ENCODE results near the gene HEXIM1.

DNA sequence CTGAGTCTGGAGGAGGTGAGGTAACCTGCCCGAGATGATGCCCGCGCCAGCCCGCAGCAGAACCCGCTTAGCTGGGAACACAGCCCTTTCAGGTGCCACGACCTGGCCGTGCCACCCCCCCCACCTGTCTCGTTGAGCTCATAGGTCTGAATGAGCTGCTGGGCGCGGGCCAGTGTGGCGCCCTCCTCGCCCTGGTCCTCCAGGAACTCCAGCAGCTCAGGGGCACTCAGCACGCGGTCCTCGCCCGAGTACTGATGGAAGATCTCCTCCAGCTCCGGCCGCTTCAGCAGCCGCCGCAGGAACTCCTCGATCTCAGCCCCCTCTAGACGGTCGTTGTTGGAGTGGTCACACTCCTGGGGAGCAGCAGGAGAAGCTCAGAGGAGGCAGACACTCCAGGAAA is 29.6 kb upstream of the HEXIM1 start:
- TF ChIP-seq, protein P1, sequence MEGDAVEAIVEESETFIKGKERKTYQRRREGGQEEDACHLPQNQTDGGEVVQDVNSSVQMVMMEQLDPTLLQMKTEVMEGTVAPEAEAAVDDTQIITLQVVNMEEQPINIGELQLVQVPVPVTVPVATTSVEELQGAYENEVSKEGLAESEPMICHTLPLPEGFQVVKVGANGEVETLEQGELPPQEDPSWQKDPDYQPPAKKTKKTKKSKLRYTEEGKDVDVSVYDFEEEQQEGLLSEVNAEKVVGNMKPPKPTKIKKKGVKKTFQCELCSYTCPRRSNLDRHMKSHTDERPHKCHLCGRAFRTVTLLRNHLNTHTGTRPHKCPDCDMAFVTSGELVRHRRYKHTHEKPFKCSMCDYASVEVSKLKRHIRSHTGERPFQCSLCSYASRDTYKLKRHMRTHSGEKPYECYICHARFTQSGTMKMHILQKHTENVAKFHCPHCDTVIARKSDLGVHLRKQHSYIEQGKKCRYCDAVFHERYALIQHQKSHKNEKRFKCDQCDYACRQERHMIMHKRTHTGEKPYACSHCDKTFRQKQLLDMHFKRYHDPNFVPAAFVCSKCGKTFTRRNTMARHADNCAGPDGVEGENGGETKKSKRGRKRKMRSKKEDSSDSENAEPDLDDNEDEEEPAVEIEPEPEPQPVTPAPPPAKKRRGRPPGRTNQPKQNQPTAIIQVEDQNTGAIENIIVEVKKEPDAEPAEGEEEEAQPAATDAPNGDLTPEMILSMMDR (IDR thresholded peaks at IDR 0.05), result no peak
- no peak for TF ChIP-seq POLR2A (IDR thresholded peaks at IDR 0.05)
